Measurements from ENCODE around the gene ASPHD2.

The ASPHD2 gene

DNA sequence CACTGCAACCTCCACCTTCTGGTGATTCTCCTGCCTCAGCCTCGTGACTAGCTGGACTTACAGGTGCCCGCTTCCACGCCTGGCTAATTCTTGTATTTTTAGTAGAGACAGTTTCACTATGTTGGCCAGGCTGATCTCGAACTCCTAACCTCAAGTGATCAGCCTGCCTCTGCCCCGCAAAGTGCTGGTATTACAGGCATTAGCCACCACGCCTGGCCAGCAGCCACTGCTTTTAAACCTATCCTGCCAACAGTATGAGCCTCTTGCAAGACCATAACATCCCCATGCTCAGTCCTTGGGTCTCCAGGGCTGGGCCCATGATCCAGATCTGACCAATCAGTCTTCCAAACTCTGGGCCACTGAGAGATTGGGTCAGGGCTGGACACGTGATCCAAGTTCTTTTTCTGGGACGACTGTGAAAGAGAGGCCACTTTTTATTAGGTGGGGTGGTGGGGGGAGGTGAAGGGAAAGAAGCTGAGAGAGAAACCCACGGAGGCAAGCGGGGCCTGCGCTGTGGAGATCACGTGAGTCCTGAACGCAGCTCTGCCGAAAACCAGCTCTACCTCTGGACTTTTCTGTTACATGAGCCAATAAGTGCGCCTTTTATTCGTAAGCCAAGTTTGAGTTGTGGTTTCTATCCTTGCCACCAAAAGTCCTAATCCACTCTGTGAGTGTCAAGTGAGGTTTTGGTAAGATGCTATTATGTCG, 17.9 kb downstream of the ASPHD2 start:
- DNase-seq, result no peak

DNA sequence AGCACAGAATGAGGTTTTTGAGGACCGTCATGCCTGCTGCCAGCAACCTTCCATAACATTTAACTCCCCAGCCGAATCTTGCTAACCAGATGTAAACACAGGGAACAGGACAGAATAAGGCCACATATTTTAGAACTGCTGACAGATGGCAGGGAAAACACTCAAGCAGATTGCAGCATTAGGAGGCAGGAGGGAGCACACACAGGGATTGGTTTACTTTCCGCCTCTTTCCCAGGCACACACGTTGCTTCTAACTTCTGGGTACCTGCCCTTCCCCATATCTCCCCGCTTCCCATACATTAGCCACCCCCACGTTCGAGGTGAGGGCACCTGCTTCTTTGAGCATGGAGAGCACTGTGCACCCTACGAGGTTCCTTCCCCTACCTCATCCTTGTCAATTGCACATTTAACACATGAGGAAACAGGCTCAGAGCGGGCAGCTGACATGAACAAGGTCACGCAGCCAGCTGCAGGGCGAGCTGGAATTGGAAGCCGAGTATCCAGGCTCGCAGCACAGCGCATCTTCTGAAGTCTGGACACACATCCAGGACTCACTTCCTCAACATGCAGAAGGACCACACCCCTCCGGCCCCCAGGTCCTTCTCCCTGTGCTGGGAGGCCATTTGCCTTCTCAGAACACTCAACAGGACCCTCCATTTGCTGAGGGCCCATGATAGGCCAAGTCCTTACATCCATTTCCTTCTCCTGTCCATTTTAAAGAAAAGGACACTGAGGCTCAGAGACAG, 18.7 kb downstream of the ASPHD2 start:
- DNase-seq, result no peak

DNA sequence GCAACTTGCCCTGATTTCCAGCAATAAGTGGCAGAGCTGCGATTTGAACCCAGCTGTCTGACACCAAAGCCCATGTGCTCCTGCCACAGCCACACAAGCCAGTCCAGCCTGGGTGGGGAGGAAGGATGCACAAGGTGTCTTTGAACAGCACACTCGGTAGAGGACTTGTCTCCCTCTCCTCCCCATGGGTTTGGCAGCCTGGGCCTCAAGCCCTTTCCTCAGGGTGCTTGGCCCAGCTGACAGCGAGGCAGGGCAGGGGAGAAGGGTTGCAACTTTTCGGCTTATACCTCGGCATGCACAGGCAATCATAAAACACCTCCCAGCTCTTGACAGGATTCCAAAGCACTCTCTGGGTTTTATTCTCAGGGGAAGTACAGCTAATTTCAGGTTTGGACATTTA, 19.3 kb downstream of the ASPHD2 start:
- DNase-seq, result no peak

DNA sequence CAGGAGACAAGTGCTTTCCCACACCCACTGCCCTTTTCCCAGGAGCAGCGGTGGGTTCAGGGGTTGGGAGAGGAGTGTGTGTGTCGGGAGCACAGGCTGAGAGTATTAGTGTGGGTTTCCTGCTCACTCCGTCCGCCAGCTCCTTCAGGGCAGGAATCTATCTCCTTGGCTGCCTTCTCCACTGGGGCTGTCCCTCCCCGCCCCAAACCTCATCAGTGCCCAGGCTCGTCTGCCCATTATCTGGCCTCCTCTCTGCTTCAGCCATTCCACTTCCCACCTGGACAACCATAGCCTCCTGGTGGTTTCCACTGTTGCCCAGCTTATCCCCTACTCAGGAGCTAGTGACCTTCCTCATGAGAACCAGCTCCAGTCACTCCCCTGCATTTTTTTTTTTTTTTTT, 19.9 kb downstream of the ASPHD2 start:
- DNase-seq, result no peak

DNA sequence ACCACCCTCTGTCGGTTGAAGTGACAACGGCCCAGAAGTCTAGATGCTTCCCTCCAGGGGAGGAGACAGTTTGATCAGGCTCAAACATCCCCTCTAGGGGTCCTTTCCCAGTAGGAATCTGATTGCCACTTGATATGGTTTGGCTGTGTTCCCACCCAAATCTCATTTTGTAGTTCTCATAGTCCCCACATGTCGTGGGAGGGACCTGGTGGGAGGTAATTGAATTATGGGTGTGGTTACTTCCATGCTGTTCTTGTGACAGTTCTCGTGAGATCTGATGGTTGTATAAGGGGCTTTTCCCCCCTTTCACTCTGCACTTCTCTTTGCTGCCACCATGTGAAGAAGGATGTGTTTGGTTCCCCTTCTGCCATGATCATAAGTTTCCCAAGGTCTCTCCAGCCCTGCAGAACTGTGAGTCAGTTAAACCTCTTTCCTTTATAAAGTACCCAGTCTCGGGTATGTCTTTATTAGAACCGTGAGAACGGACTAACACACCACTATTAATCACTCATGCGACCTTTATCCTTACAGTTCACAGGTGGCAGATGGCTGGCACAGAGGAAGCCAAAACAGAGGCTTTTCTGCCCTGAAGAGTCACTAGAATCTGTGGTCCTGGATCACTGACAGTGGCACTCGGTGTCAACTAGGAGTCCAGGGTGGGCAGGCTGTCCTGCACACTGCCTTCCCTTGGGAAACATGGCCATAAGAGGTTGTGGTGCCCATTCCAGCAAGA, 21.6 kb downstream of the ASPHD2 start:
- no peak for DNase-seq

DNA sequence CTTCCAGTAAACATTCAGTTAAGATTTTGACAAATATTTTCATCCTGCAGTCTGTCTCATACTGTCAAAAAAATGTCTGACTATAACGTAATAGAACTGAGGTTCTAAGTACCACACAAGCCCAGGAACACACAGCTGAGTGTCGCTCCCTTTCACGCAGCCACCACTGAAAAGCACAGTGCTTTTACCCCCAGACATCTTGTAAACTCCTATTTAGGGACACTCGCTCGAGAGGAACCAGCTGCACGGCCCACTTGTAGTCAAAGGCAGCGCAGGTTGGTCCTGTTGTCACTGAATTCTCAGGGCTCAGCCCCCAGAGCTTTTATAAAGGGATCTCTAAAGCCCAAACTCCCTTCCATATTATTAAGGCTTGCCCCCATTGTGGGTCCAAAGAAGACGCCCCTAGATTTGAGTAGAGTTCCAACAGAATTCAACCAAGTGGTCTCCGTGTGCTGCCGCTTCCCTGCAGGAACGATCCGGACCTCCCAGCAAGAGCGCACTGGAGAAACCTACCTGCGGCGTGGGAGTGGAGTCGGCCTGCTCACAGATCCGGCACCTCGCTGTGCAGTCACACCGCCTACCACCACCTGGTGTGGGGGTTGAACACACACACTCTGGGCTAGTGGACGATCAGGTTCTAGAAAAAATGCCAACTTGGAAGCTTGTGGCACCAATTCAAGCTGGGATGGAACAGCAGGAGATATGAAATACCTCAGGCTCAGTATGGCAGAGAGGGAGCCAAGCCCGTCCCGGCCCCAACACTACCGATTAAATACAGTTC, 23.4 kb downstream of the ASPHD2 start:
- no peak for DNase-seq

DNA sequence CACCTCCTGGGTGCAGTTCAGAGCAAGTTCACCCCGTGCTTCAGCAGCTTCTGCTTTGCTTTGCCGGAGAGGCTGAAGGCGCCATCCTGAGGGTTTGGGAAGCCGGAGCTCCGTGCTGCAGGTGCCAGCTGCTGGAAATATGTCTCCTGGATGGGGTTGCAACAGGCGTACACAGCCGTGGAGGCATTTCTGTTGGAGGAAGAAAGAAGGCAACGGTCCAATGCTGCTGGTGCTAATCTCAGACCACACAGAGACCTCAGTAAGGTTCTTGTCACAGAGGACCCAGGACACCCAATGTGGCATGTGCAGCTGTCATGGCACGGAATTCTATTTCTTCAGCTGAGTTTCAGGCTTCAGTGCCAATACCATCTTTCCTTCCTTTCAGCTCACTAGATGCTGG, 24.2 kb downstream of the ASPHD2 start:
- no peak for DNase-seq

DNA sequence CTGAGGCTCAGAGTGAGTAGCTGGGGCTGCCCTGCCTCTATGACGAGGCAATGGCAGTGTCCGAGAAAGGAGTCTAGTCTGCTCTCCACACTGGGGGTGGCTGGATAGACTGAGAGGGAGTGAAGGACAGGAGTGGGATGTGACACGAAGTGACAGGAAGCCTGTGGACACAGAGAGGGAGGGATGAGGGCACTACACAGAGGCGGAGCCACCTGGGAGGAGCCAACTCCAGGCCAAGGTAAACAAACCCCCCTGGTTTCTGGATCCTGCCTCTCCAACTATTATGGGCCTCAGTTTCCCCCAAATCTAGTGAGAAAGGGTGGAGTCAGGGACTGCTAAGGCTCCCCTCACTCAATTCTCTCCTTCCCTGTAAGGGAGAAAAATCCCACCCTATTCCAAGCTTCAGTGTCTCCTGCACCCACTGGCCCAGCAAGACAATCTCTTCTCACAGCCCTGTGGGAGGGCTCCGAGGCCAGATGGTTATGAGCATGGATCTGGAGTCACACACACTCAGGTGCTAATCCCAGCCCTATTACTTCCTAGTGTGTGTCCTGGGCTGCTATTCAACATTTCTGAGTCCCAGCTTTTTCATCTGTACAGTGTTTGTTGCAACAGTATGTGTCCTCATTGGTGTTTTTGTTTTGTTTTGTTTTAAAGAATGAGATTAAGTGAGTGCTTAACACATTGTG, 24.9 kb downstream of the ASPHD2 start:
- DNase-seq, result no peak

DNA sequence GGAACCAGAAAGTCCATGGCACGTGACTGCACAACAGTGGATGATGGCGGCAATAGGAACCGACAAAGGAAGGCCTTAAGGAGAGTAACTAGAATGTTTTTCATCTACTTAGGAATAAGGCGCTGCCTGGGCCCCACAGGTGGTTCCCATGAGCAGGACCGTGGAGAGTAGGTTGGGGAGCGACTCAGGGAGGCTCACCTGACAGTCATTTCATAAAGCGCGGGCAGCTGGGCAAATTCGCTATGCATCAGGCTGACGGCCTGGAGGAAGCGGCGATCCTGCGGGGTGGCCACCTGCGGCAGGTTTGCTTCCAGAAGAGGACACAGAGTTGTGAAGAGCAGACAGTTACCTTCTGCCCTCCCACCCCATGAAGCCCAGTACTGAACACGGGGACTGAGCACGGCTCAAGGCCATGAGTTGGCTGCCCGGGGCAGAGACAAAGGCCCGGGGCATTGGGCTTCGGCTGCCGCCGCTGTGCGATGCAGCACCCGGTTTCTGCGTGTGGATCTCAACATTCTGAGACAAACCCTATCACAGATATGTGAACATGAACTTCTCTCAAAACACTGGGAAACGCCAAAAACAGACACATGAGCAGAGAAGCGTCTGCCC, 28.7 kb downstream of the ASPHD2 start:
- no peak for DNase-seq

DNA sequence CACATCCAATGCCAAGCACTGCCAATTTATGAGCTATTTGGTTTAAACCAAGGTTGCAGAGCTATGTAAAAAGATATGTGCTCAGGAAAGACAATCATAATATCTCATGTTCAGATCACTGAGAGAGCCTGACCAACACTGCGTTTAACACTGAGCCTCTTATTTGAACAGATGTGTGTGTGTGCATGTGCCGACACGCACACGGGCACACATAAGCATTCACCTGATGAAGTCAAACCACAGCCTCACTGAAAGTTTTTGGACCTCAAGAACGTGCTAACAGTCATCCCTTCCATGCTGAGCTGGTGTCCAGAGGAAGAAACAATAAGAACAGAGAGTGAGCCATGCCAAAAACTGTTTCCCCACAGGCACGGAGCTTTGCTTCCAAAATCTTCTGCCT, 31.1 kb downstream of the ASPHD2 start:
- DNase-seq, result no peak

DNA sequence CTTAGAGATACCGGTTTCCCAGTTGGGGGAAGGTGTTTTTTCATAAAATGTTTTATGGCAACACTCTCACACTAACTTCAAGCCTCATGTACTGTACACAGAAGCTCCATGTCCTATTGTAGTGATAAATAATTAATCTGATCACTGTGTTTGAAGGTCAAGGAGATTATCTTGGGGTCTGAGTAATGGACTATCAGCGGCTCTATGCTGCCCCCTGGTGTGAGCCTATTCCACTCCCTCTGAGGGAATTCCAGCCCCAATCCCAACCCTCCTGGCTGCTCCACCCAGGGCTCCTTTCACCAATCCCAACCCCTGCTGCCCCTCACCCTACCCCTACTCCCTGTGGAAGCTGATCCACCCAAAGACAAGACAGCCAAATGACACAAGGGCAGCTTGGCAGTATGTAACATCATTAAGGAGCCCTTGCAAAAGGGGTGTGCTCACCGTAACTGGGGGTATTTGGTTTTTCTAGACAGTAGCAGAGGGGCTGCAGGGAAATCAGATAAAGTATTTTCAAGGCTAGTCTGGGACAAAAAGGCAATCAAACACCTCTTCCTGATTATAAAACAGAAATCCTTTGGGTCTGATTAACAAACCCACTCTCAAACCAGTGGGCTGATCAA, 32.2 kb downstream of the ASPHD2 start:
- DNase-seq, result peak; percentile 30

DNA sequence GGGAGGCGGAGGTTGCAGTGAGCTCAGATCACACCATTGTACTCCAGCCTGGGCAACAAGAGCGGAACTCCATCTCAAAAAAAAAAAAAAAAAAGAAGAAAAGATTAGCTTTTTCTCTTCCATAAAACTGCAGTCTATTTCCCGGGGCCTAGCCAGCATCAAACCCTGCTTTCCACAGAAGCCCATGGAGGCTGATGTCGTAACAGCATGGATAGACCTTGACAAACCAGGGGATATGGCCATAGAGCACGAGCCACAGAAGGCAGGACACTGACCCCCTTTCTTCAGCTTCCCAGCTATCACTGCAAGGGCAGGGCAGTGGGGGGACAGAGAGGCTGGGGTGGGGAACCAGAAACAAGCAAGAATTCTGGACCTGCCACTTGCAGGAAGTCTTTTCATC, 33.0 kb downstream of the ASPHD2 start:
- DNase-seq, result no peak

DNA sequence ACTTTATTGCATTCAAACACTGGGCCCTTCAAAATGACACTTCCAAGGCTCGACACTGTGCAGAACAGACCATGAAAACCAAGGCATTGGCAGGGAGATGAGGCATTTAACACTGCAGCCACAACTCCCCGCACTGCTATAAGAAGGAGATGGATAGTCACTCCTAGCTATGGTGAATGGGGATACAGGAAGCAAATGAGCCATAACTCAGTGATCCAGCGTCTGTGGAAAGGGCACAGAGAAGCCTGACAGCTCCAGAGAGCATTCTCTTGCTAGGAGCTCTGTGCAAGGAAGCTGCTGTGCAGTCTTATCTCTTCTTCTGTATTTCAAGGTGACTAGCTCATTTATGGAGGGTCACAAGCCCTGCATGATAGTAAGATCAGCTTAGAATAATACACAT, 33.6 kb downstream of the ASPHD2 start:
- no peak for DNase-seq

DNA sequence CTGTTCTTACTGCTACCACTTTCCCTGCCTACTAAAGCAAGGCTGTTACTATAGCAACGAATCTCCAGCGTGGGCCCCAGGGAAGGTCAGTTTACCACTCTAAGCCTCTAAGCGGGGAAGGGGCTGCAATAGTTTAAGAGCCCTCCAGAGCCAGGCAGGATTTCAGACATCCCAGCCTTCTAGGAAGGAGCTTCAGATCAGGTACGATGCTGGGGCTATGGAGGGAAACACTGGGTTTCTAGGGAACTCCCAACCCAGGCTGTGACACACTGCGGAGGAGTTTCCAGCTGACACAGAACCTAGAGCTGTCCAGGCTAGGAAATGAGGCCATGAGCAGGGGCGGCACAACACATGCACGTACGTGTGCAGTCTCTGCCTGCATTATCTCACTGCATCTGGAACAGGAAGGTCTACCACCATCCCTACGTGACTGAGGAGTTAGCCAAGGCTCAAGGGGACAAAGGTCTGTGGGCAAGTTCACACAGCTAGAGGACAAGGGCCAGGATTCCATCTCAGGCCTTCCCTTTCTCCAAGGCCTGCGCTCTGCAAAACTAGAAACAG, 34.1 kb downstream of the ASPHD2 start:
- DNase-seq, result no peak

DNA sequence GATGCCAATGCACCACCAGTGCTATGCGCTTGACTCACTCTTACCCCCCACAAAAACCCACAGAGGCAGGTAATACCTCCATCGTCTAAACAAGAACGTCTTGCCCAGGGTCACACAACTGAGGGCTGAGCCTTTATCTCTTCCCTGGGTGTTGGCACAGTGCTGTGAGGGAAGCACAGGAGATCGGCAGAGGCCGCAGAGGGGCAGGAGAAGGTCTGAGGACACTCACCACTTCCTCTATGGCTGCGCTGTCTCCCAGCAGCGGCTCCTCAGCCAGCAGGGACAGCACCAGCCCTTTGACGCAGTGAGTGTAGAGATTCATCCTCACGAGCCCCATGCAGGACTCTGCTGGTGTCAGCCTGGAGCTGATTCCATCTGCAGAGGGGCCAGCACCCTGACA, 34.6 kb downstream of the ASPHD2 start:
- DNase-seq, result no peak

DNA sequence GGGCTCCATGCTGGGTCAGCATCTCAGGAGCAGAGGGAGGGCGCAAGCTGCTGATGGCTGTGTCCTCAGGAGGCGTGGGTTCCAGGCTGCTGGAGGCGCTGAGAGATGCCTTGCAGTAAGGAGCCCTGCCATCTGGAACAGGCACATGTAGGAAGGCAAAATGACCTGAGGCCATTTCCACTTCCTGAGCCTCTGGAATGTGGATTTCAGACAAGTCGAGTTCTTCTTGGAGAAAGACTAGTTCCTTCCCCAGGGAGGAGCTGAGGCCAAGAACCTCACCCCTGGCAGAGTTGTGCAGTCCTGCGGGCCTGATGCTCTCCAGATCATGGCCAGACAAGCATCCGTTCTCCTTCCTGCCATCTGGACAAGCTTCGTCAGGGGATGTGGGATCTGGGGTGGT, 35.3 kb downstream of the ASPHD2 start:
- no peak for DNase-seq

DNA sequence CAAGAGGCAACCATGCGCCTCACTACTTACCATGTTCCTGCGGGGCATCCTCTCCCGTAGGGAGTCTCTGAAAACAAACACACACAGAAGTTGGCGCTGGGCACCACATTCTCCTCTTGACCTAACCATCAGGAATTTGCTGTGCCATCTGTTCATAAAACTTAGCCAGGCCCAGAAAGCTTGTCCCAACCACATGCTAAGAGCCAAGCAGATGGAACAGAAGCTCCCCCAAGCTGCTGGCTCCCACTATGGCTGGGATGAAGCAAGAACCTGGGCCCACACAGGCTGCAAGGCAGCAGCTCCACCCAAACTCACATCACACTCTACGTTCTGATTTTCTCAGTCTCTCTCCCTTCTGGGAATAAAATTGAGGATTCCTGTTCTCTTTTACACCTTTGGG, 37.1 kb downstream of the ASPHD2 start:
- DNase-seq, result no peak

DNA sequence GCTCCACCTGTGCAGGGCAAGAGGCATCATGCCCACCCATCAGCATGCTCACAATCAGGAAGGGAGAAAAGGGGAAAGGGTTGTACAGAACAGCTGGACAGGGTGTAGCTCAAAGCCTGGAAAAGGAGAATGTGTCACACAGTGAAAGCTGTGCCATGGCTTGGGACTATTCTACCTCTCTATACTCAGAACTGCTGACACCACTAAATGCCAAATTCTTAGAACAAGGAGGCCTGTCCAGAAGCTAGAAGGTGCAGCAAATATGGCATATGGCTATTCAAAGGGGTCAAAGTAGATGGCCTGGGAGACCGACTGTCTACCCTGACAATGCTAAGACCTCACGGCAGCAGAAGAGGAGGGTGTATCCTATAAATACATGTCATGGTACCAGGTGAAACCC, 41.7 kb downstream of the ASPHD2 start:
- no peak for DNase-seq

DNA sequence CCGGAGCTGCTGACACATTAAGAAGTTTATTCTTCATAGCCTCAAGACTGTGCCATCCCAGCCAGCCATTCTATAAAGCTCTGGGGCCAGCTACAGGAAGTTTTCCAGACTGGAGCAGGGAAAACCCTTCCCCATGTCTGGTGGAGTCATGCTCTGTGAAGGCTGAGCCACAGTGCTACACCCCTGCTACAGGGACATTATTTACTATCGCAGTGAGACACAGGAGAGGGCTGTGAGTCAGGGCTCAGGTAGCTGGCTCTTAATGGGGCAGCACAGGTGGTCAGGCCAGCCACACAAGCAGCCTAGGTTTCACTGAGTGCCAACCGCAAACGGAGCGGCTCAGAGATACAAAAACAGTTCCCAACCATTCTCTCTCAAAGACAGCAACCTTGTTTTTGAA, 42.5 kb downstream of the ASPHD2 start:
- no peak for DNase-seq

DNA sequence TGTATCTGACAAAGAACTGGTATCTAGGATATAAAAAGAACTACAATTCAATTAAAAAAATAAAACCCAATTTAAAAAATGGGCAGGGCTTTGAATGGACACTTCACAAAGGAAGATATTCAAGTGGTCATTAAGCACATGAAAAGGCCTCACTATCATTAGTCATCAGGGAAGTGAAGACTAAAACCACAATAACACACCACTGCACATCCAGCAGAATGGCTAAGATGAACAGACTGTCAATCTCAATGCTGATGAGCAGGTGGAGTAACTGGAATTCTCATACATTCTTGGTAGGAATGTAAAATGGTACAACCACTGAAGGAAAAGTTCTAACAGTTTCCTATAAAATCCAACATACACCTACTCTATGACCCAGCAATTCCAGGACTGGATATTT, 45.6 kb downstream of the ASPHD2 start:
- no peak for DNase-seq

DNA sequence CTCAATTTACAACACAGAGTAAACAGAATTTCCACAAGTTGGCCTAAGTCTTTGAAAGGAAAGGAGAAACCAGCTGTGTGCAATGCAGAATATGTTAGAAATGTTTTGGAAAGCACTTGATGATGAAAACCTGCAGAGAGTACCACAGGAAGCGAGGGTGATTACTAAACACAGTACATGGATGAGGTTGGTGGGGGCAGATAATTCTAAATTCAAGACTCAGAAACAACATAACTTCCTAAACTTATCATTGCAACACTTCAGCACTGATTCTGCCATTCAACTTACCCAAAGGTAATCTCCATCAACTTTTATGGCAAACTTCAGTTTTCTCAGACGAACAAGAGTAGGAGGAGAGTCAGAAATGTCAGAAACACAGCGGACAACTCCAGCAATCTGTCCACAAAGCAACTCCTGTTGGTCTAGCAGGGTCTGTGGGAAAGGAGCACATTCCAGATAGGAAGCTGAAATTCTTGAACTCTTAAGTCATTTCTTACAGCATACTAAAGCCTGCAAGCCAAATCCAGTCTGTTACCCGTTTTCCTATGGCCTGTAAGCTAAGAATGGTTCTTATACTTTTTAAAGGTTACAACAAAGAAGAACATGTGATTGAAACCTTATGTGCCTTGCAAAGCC, 47.8 kb downstream of the ASPHD2 start:
- DNase-seq, result no peak
